NCI-H2196 (cell line): ENCODE measurements around the gene CIB4.

Experiments
- DNase-seq: peaks from one replicate; lab custom pipeline; 2025; ENCODE audit not compliant: unreplicated experiment; lab: John Stamatoyannopoulos, UW

CIB4 gene

DNA sequence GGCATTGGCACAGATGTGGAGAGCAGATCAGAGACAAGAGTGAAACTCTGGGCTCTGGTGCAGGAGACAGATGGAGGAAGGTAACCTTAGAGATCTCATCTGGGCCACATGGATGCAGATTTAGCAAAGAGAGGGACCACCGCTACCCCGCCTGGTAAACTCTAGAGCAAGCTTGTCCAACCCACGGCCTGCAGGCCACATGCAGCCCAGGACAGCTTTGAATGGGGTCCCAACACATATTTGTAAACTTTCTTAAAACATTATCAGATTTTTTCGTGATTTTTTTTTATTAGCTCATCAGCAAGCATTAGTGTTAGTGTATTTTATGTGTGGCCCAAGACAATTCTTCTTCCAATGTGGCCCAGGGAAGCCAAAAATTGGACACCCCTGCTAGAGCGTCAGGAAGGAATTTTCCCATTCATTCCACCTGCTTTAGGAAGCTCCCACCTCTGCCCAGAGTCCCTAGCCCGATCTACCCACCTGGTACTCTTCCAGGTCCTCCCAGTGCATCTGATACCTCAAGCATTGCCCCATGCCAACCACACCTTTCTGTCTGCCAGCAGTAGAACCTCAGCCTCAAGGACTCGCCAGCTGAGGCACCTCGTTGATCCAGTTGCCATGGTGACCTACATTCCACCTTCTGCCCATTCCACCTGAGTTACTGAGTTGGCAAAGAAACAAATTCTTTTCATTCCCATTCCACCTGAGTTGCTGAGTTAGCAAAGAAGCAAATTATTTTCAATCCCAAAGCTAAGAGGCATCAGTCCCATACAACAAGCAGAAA lies at the start of gene CIB4:
TSS of gene CIB4 (minus strand) at position 586 of the 784 bp plus-strand sequence. CDS start at position 534, 52 bp downstream.
- peak; percentile 73 for DNase-seq

- DNase-seq: peak; percentile 91
These were observed 46.6 kb upstream of the CIB4 start for GRCh38 chr2:26687801-26688200.

DNA sequence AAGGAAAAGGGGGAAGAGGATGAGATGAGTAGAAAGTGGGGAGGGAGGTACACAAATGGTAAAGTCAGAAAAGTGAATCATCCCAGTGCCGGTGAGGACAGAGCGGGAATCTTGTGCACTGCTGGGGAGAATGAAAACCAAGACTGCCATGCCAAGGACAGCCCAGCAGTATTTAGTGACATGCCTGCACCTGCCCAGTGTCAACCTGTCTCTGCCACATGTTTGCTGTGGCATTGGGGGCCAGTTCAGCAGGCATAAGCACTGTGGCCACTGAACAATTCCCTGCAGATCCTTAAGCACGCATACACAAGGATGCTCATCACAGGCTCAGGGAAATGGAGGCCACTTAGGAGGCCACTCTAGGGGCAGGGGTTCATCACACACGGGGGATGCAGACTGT lies 46.2 kb upstream of the CIB4 start:
- DNase-seq: peak; percentile 44

DNA sequence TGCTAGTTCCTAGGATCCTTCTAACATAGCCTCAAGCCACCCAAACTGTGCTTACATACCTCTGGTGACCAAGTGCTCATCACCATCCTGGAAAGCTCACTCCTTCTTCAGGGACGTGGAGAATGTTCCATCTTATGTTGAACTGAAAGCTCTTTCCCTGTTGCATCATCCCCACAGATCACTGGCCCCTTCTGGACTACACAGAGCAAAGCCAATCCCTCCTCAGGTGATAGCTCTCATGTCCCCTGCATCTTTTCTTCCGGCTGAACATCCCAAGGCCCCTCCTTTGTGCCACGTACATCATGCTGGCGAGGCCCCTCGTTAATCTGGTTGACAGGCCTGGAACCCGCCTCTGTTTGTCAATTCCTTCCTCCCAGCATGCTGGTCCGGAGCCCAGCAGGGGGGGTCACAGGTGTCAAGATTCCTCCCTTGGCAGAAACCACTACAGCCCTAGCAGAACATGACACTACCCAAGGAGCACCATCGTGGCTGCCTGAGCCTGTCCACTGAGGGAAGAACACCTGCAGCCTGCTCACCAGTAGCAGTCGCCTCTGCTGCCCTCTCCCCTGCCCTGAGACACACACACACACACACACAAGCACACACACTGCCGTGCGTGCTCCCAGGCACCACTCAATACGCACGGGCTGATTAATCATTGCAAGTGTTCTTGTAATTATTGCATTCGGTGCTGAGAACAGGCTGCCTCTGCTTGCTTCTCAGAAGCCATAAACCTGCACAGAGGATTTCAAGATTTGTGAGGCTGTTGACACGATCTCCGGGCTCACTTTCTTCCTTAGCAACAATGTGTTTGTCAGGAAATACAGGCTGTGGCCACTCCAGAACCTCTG lies 45.0 kb upstream of the CIB4 start:
- peak; percentile 92 for DNase-seq

DNA sequence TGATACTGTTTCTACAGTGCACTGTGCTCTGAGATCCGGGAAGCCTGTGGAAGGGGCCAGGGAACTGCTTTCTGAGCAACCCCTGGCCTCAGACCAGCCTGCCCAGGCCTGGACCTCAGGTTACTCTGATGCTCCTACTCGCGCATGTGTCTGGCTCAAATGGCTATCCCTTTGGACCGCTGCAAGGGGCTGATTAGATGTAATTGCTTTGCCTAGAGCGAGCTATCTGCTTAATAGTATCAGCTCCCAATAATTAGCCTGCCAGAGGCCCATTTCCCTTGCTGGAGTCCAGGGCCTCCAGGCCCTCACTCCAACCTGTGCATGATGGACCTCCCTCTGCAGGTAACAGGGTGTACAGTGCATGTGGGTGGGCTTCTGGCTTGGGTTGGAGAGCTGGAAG lies 44.2 kb upstream of the CIB4 start:
- no peak for DNase-seq

GRCh38 chr2:26683583-26683982 lies 42.4 kb upstream of the CIB4 start:
- DNase-seq: no peak

- DNase-seq: no peak
These were observed 41.0 kb upstream of the CIB4 start for GRCh38 chr2:26682155-26682554.

DNA sequence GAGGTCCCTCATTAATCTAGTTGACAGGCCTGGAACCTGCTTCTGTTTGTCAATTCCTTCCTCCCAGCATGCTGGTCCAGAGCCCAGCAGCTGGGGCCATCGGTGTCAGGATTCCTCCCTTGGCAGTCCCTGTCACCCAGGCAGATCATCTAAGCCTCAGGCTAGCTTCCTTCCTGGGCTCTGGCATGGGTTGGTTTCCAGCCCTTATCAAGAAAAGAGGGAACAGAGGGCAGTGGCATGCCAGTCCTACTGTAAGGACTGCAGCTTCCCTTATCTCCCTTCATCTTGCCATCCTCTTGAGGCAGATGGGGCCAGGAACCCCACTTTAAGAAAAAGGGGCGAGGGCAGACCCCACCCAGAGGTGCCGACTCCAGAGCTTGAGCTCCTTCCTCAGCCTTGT lies 40.5 kb upstream of the CIB4 start:
- DNase-seq: no peak

DNA sequence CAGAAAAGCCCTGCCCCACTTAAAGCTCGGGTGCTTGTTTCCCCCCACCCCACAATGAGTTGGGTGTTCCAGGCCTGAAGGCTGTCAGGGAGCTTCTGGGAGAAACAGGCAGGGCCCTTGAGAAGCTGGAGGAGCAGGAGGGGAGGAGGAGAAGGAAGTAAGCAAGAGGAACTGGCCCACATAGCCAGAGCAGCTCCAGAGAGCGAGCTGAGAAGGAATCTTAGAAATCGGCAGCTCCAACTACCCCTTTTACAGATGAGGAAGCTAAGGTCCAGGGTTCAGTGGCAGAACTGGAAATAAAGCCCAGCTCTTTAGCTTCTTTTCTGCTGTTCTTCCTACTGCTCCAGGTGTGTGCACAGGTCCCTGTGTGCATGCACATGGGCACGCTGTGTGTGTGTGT lies 38.7 kb upstream of the CIB4 start:
- DNase-seq: no peak

- no peak for DNase-seq
These were observed 36.9 kb upstream of the CIB4 start for GRCh38 chr2:26678035-26678434.

DNA sequence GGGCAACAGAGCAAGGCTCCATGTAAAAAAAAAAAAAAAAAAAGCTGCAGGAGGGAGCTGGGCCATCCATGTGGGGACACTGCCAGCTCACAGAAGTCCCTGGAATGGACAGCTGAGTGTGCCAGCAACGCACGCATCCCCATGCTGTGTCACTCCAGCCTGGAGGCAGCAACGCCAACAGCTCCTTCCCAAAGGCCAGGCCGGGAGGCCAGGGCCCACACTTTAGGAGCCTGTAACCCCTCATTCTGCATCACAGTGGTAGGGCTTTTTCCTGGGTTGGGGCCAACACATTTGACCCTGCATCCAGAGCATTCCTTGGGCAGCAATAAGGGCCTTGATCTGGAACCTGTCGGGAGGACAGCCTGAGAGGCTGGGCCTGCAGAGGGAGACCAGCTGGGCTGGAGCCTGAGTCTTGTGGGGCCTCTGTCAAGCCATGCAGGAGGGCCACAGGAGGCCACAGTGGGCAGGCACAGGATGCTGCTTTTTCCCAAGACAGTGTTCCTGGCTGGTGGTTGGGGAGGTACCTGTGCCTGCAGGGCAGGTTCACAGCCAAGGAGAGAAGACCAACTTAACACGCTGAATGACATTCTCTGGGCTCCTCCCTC lies 34.6 kb upstream of the CIB4 start:
- DNase-seq: no peak

- DNase-seq: no peak
These were observed 33.6 kb upstream of the CIB4 start for GRCh38 chr2:26674771-26675170.

DNA sequence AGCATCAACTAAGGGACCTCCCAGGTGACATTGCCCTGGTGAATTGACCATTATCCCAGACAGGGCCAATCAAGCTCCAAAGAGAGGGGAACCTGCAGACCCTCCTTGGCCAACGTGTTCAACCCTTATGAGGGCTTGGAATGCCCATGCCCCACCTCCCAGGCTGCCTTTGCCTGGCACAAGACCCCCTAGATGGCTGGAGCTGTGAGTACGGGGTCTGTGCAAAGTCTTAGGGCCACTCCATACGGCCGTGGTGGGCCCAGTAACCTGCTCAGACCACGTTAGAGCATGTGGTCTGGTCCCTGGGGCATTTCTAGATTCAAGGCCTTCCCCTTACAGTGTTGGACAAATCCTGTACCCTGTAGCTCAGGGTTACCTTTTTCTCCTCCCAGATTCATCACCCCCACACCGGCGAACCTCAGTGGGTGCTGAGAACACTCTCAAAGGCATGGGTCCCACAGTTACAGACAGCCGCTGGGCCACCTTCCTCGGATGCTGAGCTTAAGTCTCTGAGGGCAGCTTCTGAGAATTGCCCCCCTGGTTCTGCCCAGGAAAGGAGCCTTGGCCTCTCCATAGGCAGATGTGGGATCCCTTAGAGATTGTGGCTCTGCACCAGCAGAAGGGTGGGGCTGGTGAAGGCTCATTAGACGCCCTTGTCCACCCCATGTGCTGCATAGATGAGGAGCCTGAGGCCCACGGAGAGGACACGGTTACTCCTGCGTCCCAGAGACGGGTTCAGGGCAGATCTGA lies 33.0 kb upstream of the CIB4 start:
- no peak for DNase-seq

DNA sequence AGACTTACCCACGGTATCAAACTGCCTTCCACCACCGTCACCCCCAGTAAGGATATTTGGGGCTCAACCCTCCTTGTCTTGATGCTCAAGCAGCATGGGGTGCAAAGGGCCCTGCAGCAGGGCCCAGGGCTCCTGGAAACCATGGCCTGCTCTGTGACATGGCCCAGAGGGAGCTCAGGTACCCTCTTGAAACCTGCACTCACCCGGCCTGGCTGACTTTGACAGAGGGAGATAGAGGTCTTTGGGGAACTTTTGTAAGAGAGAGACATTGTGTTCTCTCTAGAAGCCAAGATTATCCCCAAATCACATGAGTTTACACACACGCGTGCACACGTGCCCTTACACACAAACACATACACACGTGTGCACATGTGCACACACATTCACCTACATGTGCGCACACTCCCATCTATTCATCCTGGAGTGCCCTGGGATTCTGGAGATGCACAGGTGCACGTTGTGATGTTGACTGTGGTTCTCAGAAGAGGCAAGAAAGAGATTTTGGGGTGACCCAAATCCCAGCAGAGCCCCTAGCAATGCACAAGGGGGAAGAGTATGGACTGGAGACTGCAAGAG lies 31.7 kb upstream of the CIB4 start:
- no peak for DNase-seq

GRCh38 chr2:26672112-26672817 lies 31.1 kb upstream of the CIB4 start:
- no peak for DNase-seq

GRCh38 chr2:26671691-26672090 lies 30.5 kb upstream of the CIB4 start:
- no peak for DNase-seq

DNA sequence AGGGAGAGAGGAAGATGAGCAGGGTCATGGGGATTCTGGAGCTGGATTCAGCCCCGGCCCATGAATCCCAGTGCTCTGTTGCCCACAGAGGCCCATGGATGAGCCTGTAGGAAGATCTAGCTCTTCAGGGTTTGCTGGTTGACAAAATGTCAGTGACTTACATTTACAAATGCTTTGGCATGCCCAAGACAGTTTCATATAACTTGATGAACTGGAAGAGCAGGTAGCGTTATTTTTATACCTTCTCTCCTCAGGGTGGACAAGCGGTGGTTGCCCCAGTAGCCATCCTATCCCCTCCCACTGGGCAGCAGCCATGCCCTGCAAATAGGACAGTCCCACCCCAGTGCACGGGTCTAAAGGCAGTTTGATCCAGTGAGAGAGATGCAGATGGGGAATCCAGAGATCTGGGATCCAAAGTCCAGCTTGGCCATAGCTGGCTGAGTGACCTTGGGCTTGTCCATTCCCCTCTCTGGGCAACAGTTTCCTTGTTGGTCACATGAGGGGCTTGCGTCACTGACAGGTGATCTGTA lies 29.8 kb upstream of the CIB4 start:
- no peak for DNase-seq

GRCh38 chr2:26670171-26670570 lies 29.0 kb upstream of the CIB4 start:
- DNase-seq: no peak

- DNase-seq: no peak
These were observed 27.9 kb upstream of the CIB4 start for GRCh38 chr2:26668856-26669750.
